ENCODE data around the gene KCTD15. TPM values are rescaled to one million over a fixed set of nuclear protein-coding genes. Genes with fewer than 3 reads are reported as not detected.

KCTD15 gene
- total and polyA plus RNA-seq, 10 of the 15 experiments (the other 5 are each of a cell fraction or from before 2014, with no cell fraction given): not detected

DNA sequence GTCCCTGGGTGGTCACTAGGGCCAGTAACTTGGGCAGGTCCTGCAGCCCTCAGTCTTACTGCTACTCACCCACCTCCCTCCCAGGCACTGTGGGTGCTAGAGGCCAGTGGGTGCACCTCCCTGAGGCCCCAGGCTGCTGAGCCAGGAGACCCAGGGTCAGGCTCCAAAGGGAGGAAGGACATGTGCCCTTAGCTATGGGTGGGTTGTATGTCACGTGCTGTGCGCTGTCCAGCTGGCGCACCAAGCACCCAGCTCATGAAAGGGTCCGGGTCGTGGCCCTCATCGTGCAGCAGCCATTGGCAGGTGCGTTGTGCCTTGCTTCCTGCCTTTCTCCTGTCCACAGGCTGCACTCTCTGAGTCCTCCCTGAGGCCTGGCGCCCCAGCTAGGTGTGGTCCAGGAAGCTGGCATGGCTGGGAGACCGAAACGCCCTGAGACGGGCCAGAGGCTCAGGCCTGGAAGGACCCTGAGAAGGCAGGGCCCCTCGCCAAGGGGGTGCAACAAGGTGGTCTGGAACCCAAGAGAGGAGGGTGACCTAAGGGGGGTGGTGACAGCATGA lies 47.0 kb upstream of the KCTD15 start:
- Histone ChIP-seq H2AFZ (ENCODE audit: control insufficient read depth, low read depth, low read length) (no peak overlapping the region), H3K4me3 (no peak overlapping the region), H3K36me3 (ENCODE audit: control insufficient read depth in 2 of 2, insufficient read depth in 2 of 2, low read length in 1 of 2) (no peaks in the 10 kb centered on the region), H4K20me1 (ENCODE audit: control insufficient read depth, insufficient read depth) (no peaks in the 10 kb centered on the region), H3K4me2 (ENCODE audit: control insufficient read depth, insufficient read depth) (no peak overlapping the region), H3K27ac (ENCODE audit: control insufficient read depth, insufficient read depth) (no peak overlapping the region), H3K9me3 (replicated peaks; ENCODE audit: control insufficient read depth, insufficient read depth, low read length) (no peaks in the 10 kb centered on the region), H3K79me2 (ENCODE audit: control insufficient read depth, insufficient read depth, low read length) (no peaks in the 10 kb centered on the region), H3K4me1 (ENCODE audit: control insufficient read depth, insufficient read depth, low read length) (no peaks in the 10 kb centered on the region), H3K9ac (ENCODE audit: control insufficient read depth, insufficient read depth, low read length) (no peak overlapping the region), H3K27me3 (replicated peaks in 1 of 2; ENCODE audit: control insufficient read depth in 2 of 2, insufficient read depth in 2 of 2, low read length in 1 of 2) (no peaks in the 10 kb centered on the region)
- SMC1A ChIA-PET (ENCODE audit: uncharacterized antibody, unreplicated experiment): no interaction called here
- no TSS peak for BruUV-seq (replicated peaks)
- intact Hi-C loops (cut with micrococcal nuclease; ENCODE audit: unreplicated experiment): no loop called here
- POLR2A ChIA-PET: no interaction called here
- in situ Hi-C loops (cut with MboI): loop anchor here (25.0 kb wide), 1 partner anchor 512 kb away; the partner anchor contains the start of gene SLC7A10
- no peak for DNase-seq (ENCODE audit: low read depth, low spot score)
- WGBS (ENCODE audit: insufficient coverage, insufficient replicate concordance, low lambda C conversion rate, missing lambda C conversion rate): 45% methylated on average over 12 of the region's 12 CpGs
- CTCF ChIA-PET: interaction anchor here (0.6 to 1.0 kb wide), 2 partner anchors 28 to 784 kb away, joined by 3 read pairs; no protein-coding TSS in a partner anchor
- RAD21 ChIA-PET (ENCODE audit: unreplicated experiment): no interaction called here
- FAIRE-seq: no peak
- TF ChIP-seq USF1 (IDR thresholded peaks at IDR 0.05; ENCODE audit: borderline replicate concordance, extremely low read length, insufficient read depth, low read depth, low read length) (no peak), IRF5 (IDR thresholded peaks at IDR 0.05; ENCODE audit: borderline replicate concordance) (no peak), MYB (IDR thresholded peaks at IDR 0.05; ENCODE audit: borderline replicate concordance, low read depth, low read length) (no peak), ZNF24 (IDR thresholded peaks at IDR 0.05) (no peak), HSF1 (IDR thresholded peaks at IDR 0.05; ENCODE audit: low read depth, low read length) (no peak), CEBPZ (IDR thresholded peaks at IDR 0.05; ENCODE audit: low read depth, low read length) (no peak)
- TF ChIP-seq, protein P1, sequence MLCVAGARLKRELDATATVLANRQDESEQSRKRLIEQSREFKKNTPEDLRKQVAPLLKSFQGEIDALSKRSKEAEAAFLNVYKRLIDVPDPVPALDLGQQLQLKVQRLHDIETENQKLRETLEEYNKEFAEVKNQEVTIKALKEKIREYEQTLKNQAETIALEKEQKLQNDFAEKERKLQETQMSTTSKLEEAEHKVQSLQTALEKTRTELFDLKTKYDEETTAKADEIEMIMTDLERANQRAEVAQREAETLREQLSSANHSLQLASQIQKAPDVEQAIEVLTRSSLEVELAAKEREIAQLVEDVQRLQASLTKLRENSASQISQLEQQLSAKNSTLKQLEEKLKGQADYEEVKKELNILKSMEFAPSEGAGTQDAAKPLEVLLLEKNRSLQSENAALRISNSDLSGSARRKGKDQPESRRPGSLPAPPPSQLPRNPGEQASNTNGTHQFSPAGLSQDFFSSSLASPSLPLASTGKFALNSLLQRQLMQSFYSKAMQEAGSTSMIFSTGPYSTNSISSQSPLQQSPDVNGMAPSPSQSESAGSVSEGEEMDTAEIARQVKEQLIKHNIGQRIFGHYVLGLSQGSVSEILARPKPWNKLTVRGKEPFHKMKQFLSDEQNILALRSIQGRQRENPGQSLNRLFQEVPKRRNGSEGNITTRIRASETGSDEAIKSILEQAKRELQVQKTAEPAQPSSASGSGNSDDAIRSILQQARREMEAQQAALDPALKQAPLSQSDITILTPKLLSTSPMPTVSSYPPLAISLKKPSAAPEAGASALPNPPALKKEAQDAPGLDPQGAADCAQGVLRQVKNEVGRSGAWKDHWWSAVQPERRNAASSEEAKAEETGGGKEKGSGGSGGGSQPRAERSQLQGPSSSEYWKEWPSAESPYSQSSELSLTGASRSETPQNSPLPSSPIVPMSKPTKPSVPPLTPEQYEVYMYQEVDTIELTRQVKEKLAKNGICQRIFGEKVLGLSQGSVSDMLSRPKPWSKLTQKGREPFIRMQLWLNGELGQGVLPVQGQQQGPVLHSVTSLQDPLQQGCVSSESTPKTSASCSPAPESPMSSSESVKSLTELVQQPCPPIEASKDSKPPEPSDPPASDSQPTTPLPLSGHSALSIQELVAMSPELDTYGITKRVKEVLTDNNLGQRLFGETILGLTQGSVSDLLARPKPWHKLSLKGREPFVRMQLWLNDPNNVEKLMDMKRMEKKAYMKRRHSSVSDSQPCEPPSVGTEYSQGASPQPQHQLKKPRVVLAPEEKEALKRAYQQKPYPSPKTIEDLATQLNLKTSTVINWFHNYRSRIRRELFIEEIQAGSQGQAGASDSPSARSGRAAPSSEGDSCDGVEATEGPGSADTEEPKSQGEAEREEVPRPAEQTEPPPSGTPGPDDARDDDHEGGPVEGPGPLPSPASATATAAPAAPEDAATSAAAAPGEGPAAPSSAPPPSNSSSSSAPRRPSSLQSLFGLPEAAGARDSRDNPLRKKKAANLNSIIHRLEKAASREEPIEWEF (IDR thresholded peaks at IDR 0.05; ENCODE audit: insufficient replicate concordance, low read depth, low read length): no peak
- ATAC-seq: no peak

Measured in GM12878 (cell line).